ENCODE results near the gene EDIL3. TPM values are rescaled to one million over a fixed set of nuclear protein-coding genes. Genes with fewer than 3 reads are reported as not detected.

The EDIL3 gene
- total RNA-seq, 3 donors from 2014 or later: 4.3 to 7.2 (median 4.6) TPM

DNA sequence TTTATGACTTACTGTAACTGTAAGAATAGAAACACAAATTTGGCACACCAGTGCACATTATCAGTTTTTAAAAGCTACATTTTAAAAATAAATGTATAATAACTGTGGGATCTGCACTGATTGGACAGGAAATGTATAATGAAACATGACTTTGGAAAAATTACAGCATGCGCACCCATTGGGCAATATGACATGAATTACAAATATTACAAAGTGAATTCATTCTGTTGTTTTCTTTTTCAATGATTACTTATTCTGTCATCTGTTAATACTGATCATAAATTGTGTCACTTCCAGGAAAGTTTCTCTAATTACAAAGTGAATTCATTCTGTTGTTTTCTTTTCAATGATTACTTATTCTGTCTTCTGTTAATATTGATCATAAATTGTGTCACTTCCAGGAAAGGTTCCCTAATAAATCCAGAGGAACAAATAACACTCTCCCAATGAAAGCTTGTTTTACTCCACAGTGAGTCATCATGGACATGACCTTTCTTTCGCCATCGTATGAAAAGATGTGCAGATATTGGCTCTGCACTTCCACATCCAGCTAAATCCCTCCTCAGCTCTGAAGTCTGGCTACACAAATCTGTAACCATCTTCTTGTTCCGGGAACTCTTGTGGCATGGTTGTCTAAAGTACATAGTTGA, 367.0 kb downstream of the EDIL3 start:
- TF ChIP-seq, protein P1, sequence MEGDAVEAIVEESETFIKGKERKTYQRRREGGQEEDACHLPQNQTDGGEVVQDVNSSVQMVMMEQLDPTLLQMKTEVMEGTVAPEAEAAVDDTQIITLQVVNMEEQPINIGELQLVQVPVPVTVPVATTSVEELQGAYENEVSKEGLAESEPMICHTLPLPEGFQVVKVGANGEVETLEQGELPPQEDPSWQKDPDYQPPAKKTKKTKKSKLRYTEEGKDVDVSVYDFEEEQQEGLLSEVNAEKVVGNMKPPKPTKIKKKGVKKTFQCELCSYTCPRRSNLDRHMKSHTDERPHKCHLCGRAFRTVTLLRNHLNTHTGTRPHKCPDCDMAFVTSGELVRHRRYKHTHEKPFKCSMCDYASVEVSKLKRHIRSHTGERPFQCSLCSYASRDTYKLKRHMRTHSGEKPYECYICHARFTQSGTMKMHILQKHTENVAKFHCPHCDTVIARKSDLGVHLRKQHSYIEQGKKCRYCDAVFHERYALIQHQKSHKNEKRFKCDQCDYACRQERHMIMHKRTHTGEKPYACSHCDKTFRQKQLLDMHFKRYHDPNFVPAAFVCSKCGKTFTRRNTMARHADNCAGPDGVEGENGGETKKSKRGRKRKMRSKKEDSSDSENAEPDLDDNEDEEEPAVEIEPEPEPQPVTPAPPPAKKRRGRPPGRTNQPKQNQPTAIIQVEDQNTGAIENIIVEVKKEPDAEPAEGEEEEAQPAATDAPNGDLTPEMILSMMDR (IDR thresholded peaks at IDR 0.05): no peak
- TF ChIP-seq POLR2A (IDR thresholded peaks at IDR 0.05) (no peak), POLR2AphosphoS5 (IDR thresholded peaks at IDR 0.05) (no peak)
- intact Hi-C loops (cut with DNase I; ENCODE audit: low total_unique reads): no loop called here
- no peak overlapping the region for H3K4me3 ChIP-seq
- H3K9me3 ChIP-seq: no peaks in the 10 kb centered on the region
- H3K27ac ChIP-seq: no peak overlapping the region
- H3K27me3 ChIP-seq: no peaks in the 10 kb centered on the region
- no peaks in the 10 kb centered on the region for H3K4me1 ChIP-seq
- H3K36me3 ChIP-seq: peaks cover 4% of the 10 kb centered on the region
- no peak for DNase-seq (ENCODE audit: low spot score in 2 of 2)

DNA sequence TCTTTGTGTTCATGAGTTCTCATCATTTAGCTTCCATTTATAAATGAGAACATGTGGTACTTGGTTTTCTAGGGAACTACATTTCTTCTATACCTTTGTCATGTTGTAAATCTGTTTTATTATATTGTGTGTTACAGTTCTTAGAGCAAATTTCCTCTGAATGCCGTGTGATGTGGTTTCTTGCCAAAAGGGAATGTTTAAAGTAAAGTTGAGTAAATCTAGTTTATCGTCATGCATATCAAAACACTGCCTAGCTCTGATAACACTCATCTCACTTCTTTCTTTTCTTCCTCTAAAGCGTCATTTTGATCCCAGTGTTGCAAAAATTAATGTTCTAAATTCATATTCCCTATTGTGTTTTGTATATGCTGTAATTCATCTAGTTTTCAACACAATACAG, 368.6 kb downstream of the EDIL3 start:
- Histone ChIP-seq H3K4me1 (no peaks in the 10 kb centered on the region), H3K4me3 (no peak overlapping the region), H3K27ac (no peak overlapping the region), H3K9me3 (no peaks in the 10 kb centered on the region), H3K27me3 (no peaks in the 10 kb centered on the region), H3K36me3 (peaks cover 2% of the 10 kb centered on the region)
- DNase-seq (ENCODE audit: low spot score in 2 of 2): no peak
- TF ChIP-seq, protein P1 (IDR thresholded peaks at IDR 0.05): no peak
- TF ChIP-seq POLR2A (IDR thresholded peaks at IDR 0.05) (no peak), POLR2AphosphoS5 (IDR thresholded peaks at IDR 0.05) (no peak)
- intact Hi-C loops (cut with DNase I; ENCODE audit: low total_unique reads): no loop called here

DNA sequence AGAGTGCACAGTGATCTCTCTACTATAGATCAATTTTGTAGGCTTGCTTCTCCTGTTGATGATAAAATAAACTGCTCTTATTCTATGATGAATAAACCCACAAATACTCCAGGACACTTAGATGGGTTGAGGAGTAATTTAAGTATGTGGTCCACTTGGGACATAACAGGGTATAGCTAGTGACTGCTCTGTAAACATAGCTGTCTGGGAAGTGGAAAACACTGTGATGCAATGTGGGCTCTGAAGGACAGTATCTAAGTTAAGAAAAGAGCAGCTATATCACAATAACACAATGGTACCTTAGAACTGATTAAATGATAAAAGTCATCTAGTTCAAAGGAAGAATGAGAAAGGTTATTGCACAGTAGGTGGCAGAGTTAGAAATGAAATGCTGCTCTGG, 369.7 kb downstream of the EDIL3 start:
- Histone ChIP-seq H3K27ac (no peak overlapping the region), H3K4me1 (no peaks in the 10 kb centered on the region), H3K9me3 (no peaks in the 10 kb centered on the region), H3K27me3 (no peaks in the 10 kb centered on the region), H3K4me3 (no peak overlapping the region), H3K36me3 (no peaks in the 10 kb centered on the region)
- intact Hi-C loops (cut with DNase I; ENCODE audit: low total_unique reads): no loop called here
- TF ChIP-seq, protein P1 (IDR thresholded peaks at IDR 0.05): no peak
- TF ChIP-seq POLR2A (IDR thresholded peaks at IDR 0.05) (no peak), POLR2AphosphoS5 (IDR thresholded peaks at IDR 0.05) (no peak)
- DNase-seq (ENCODE audit: low spot score in 2 of 2): no peak

DNA sequence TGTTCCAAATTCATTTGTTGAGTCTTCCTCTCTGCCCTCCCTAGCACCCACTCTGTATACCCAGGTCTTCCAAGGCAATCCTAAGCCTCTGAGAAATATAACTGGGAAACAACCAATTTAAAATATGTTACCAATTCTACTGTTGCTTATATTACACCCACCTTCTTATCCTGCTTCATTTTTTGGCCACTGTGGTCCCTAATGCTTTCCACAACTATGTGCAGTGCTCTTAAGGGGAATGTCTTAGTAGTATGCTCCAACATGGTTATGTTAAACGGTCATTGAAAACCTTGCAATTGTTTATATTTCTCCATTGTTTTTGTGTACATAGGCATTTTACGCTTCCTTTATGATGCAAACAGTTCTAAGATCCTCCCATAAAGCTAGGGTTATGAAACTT, 390.9 kb downstream of the EDIL3 start:
- no peaks in the 10 kb centered on the region for H3K27me3 ChIP-seq
- no peak for DNase-seq (ENCODE audit: low spot score in 2 of 2)
- TF ChIP-seq, protein P1 (IDR thresholded peaks at IDR 0.05): no peak
- TF ChIP-seq POLR2AphosphoS5 (IDR thresholded peaks at IDR 0.05) (no peak), POLR2A (IDR thresholded peaks at IDR 0.05) (no peak)

DNA sequence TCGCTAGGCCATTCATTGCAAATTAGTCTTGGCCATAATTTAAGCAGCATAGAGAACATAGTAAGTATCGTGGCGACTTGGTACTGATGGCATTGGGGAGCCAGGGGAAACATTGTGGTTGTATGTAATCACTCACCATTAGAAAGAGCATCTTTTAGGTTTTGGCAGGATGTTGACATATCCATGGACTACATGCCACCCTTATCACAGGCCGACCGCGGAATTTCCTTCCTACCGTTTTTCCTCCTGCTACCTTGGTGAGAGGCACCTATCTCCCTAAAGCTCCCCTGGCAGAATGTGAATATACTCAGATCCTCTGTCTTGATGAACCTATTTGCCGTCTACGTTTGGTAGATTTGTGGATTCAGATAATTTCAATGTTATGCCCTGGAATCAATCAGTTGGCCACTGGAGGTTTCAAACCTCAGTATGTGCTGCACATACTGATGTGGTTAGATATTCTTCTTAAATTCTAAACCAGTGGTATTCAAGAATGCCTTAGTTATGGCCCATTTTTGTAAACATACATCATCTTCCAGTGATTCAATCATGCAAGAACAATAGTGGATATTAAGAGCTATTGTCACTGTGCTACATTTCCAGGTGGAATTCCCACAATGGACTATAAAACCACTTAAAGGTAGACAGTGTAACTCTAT, 393.0 kb downstream of the EDIL3 start:
- no peak for DNase-seq (ENCODE audit: low spot score in 2 of 2)
- no peaks in the 10 kb centered on the region for H3K4me1 ChIP-seq
- H3K36me3 ChIP-seq: no peaks in the 10 kb centered on the region
- intact Hi-C loops (cut with DNase I; ENCODE audit: low total_unique reads): no loop called here
- TF ChIP-seq POLR2A (IDR thresholded peaks at IDR 0.05): no peak
- no peak for TF ChIP-seq POLR2AphosphoS5 (IDR thresholded peaks at IDR 0.05)
- TF ChIP-seq, protein P1 (IDR thresholded peaks at IDR 0.05): no peak
- H3K9me3 ChIP-seq: no peaks in the 10 kb centered on the region
- no peaks in the 10 kb centered on the region for H3K27me3 ChIP-seq
- no peak overlapping the region for H3K27ac ChIP-seq
- no peak overlapping the region for H3K4me3 ChIP-seq

More for the DNA sequence above, 390.9 kb downstream of the EDIL3 start:
- Histone ChIP-seq H3K9me3 (peaks cover 0 to 7% of the 10 kb centered on the region in 2 donors), H3K36me3 (no peaks in the 10 kb centered on the region), H3K27ac (no peak overlapping the region), H3K4me1 (no peaks in the 10 kb centered on the region), H3K4me3 (no peak overlapping the region)
- intact Hi-C loops (cut with DNase I; ENCODE audit: low total_unique reads): no loop called here

All from breast epithelium (tissue), 4 donors.